CD14-positive monocyte (primary cell): Measurements from ENCODE around the gene DTNBP1. TPM values are rescaled to one million over a fixed set of nuclear protein-coding genes. Genes with fewer than 3 reads are reported as not detected.

ENCODE experiments used
- DNase-seq, 3 donors: peaks; one replicate each; pipeline ENCODE4 v3.0.0-alpha.2; 2011 to 2022
- H2AFZ ChIP-seq: 2 replicates; pipeline ENCODE4 v1.6.0; 2012; ENCODE audit warnings: mild to moderate bottlenecking, low read depth, low read length, inconsistent platforms; ENCODE audit not compliant: insufficient read depth, poor library complexity, severe bottlenecking
- H3K27ac ChIP-seq, 2 donors: 1 replicate in 1 of 2; 2 replicates in 1 of 2; pipeline ENCODE4 v1.5.1; 2012 to 2013; ENCODE audit warnings: low read length in 2 of 2, control low read depth in 1 of 2, inconsistent platforms in 1 of 2, low read depth in 1 of 2, mild to moderate bottlenecking in 1 of 2
- H3K27me3 ChIP-seq, 2 donors: one replicate each; pipeline versions ENCODE4 v1.6.0 to v1.6.1; 2011 to 2013; ENCODE audit warnings: low read length in 2 of 2; ENCODE audit not compliant: control insufficient read depth in 2 of 2, insufficient read depth in 2 of 2
- H3K36me3 ChIP-seq, 2 donors: replicated peaks in 1 of 2; 1 replicate in 1 of 2; 2 replicates in 1 of 2; pipeline versions ENCODE4 v1.5.1 to v1.6.1; 2012 to 2013; ENCODE audit warnings: low read length in 2 of 2, control low read depth in 1 of 2, inconsistent platforms in 1 of 2, mild to moderate bottlenecking in 1 of 2; ENCODE audit not compliant: insufficient read depth in 2 of 2, control insufficient read depth in 1 of 2
- H3K4me1 ChIP-seq, 2 donors: 1 replicate in 1 of 2; 2 replicates in 1 of 2; pipeline versions ENCODE4 v1.5.1 to v1.6.1; 2012 to 2013; ENCODE audit warnings: low read length in 2 of 2, control low read depth in 1 of 2, inconsistent platforms in 1 of 2, mild to moderate bottlenecking in 1 of 2, moderate library complexity in 1 of 2; ENCODE audit not compliant: insufficient read depth in 2 of 2, control insufficient read depth in 1 of 2
- H3K4me2 ChIP-seq: replicated peaks from 2 replicates; pipeline ENCODE3; 2012; ENCODE audit warnings: low read length, moderate library complexity, mild to moderate bottlenecking; ENCODE audit not compliant: poor library complexity, severe bottlenecking; ENCODE audit errors: extremely low read depth
- H3K4me3 ChIP-seq, 3 experiments: fragments of 200-600 bp in 1 of 3; sonication (generic) in 1 of 3; replicated peaks in 1 of 3; 1 replicate in 2 of 3; 2 replicates in 1 of 3; pipeline ENCODE4 v1.5.1; 2011 to 2013; ENCODE audit warnings: low read length in 3 of 3, mild to moderate bottlenecking in 3 of 3, control low read depth in 2 of 3, low read depth in 2 of 3, inconsistent platforms in 1 of 3, moderate library complexity in 1 of 3
- H3K79me2 ChIP-seq: 2 replicates; pipeline ENCODE4 v1.6.0; 2012; ENCODE audit warnings: mild to moderate bottlenecking, control low read depth, inconsistent platforms, low read length, moderate library complexity; ENCODE audit not compliant: insufficient read depth
- H3K9ac ChIP-seq: 2 replicates; pipeline ENCODE4 v1.6.0; 2017; ENCODE audit warnings: low read length, mild to moderate bottlenecking; ENCODE audit not compliant: insufficient read depth, poor library complexity, severe bottlenecking
- H3K9me3 ChIP-seq, 2 donors: replicated peaks in 1 of 2; 1 replicate in 1 of 2; 2 replicates in 1 of 2; pipeline versions ENCODE4 v1.5.1 to v1.6.1; 2012 to 2013; ENCODE audit warnings: low read length in 2 of 2, control low read depth in 1 of 2; ENCODE audit not compliant: control insufficient read depth in 1 of 2, insufficient read depth in 1 of 2
- H4K20me1 ChIP-seq: 2 replicates; pipeline ENCODE4 v1.6.0; 2012; ENCODE audit warnings: mild to moderate bottlenecking, low read length, control low read depth, moderate library complexity; ENCODE audit not compliant: insufficient read depth
- H3K27ac Mint-ChIP-seq, 7 donors: one replicate each; pipeline ENCODE4 v1.8.0; 2020; ENCODE audit warnings: mild to moderate bottlenecking in 7 of 7, mixed read lengths in 7 of 7, moderate library complexity in 6 of 7, inconsistent platforms in 2 of 7
- H3K27me3 Mint-ChIP-seq, 3 donors: one replicate each; pipeline ENCODE4 v1.8.0; 2021 to 2022; ENCODE audit warnings: low read depth in 3 of 3, mild to moderate bottlenecking in 3 of 3, mixed read lengths in 3 of 3, moderate library complexity in 3 of 3, inconsistent platforms in 1 of 3
- H3K36me3 Mint-ChIP-seq, 2 donors: one replicate each; pipeline ENCODE4 v1.8.0; 2020; ENCODE audit warnings: mixed read lengths in 2 of 2, inconsistent platforms in 1 of 2, mild to moderate bottlenecking in 1 of 2
- H3K4me1 Mint-ChIP-seq: one replicate; pipeline ENCODE4 v1.8.0; 2020; ENCODE audit warnings: mild to moderate bottlenecking, mixed read lengths
- H3K4me3 Mint-ChIP-seq, 2 donors: one replicate each; pipeline ENCODE4 v1.8.0; 2020; ENCODE audit warnings: mild to moderate bottlenecking in 2 of 2, mixed read lengths in 2 of 2, moderate library complexity in 1 of 2
- H3K9me3 Mint-ChIP-seq, 7 donors: one replicate each; pipeline ENCODE4 v1.8.0; 2020 to 2022; ENCODE audit warnings: mixed read lengths in 7 of 7, mild to moderate bottlenecking in 6 of 7, moderate library complexity in 6 of 7, inconsistent platforms in 2 of 7
- CTCF ChIP-seq: fragments of 200-600 bp; IDR thresholded peaks from one replicate; pipeline ENCODE4 v1.8.0; 2022; ENCODE audit warnings: antibody characterized with exemption, mild to moderate bottlenecking
- whole genome bisulfite sequencing: methylation state at CpG from one replicate; pipeline ENCODE4 v1.1.5; 2013; ENCODE audit warnings: missing lambda C conversion rate; ENCODE audit not compliant: insufficient coverage; 5-methylcytosine and 5-hydroxymethylcytosine counted together
- intact Hi-C, 2 donors: fragments of 100-400 bp; cut with micrococcal nuclease; formaldehyde crosslinking; loops; one replicate each; pipeline versions ENCODE4 v1.15.0 to v1.15.1; 2023
- polyA plus RNA-seq, 3 donors: library from polyadenylated mRNA; depleted of rRNA in 1 of 3; unstranded in 2 of 3; stranded (reverse) in 1 of 3; fragments of 300-500 nt in 2 of 3; fragments of >200 nt in 1 of 3; fragmentation: Illumina TruSeq in 2 of 3; gene quantifications; 1 replicate in 2 of 3; 2 replicates in 1 of 3; pipeline ENCODE4 v1.2.3, GENCODE V29; 2012 to 2021

The DTNBP1 gene
- polyA plus RNA-seq, 3 donors: 19.7 to 26.9 (median 20.5) TPM

- peaks cover 97% of the 10 kb centered on the region for H4K20me1 ChIP-seq
- H3K36me3 Mint-ChIP-seq: peaks cover 53 to 55% of the 10 kb centered on the region in 2 donors
- H3K4me1 Mint-ChIP-seq: peaks cover 39% of the 10 kb centered on the region
These were observed 176.9 kb downstream of the DTNBP1 start for GRCh38 chr6:15485936-15486335.

GRCh38 chr6:15484821-15485220, 178.0 kb downstream of the DTNBP1 start:
- H3K79me2 ChIP-seq: peaks cover 80% of the 10 kb centered on the region
- Mint-ChIP-seq H3K36me3 (peaks cover 50 to 51% of the 10 kb centered on the region in 2 donors), H3K27ac (peak overlapping the region in 2 of 7 donors; percentile 43 to 55), H3K4me1 (peaks cover 42% of the 10 kb centered on the region), H3K4me3 (no peak overlapping the region), H3K9me3 (peaks cover 0 to 2% (median 0%) of the 10 kb centered on the region in 7 donors), H3K27me3 (no peaks in the 10 kb centered on the region)
- H3K27me3 ChIP-seq: no peaks in the 10 kb centered on the region
- H3K4me1 ChIP-seq: peaks cover 10 to 14% of the 10 kb centered on the region in 2 donors
- H2AFZ ChIP-seq: no peak overlapping the region
- H3K4me2 ChIP-seq: no peak overlapping the region
- TF ChIP-seq CTCF: no peak
- intact Hi-C loops: no loop called here
- no peaks in the 10 kb centered on the region for H3K9me3 ChIP-seq
- H3K9ac ChIP-seq: no peak overlapping the region
- H3K36me3 ChIP-seq: peaks cover 30 to 35% of the 10 kb centered on the region in 2 donors
- peak overlapping the region in 1 of 2 donors; percentile 52 for H3K27ac ChIP-seq
- no peak overlapping the region for H3K4me3 ChIP-seq
- no peak for DNase-seq
- no CpG with 5 or more reads among the region's 4 CpGs for WGBS
- H4K20me1 ChIP-seq: peaks cover 97% of the 10 kb centered on the region

More at GRCh38 chr6:15485936-15486335, 176.9 kb downstream of the DTNBP1 start:
- H3K27me3 Mint-ChIP-seq: no peaks in the 10 kb centered on the region
- TF ChIP-seq CTCF: no peak
- H3K9me3 ChIP-seq: no peaks in the 10 kb centered on the region
- H3K36me3 ChIP-seq: peaks cover 32 to 43% of the 10 kb centered on the region in 2 donors
- intact Hi-C loops: no loop called here
- peaks cover 0 to 2% (median 0%) of the 10 kb centered on the region in 7 donors for H3K9me3 Mint-ChIP-seq
- DNase-seq: no peak
- no peak overlapping the region for H2AFZ ChIP-seq
- no peak overlapping the region for H3K4me3 ChIP-seq
- H3K79me2 ChIP-seq: peaks cover 77% of the 10 kb centered on the region
- no peaks in the 10 kb centered on the region for H3K27me3 ChIP-seq
- no peak overlapping the region for H3K9ac ChIP-seq
- H3K27ac Mint-ChIP-seq: peak overlapping the region in 6 of 7 donors; percentile 24 to 82 (median 57)
- peaks cover 0 to 4% of the 10 kb centered on the region in 2 donors for H3K4me1 ChIP-seq
- H3K4me2 ChIP-seq: no peak overlapping the region
- peak overlapping the region; percentile 2 to 63 for H3K27ac ChIP-seq
- no peak overlapping the region for H3K4me3 Mint-ChIP-seq
- no CpG with 5 or more reads among the region's 2 CpGs for WGBS
